Measurements from ENCODE around the gene ELOVL1.

DNA sequence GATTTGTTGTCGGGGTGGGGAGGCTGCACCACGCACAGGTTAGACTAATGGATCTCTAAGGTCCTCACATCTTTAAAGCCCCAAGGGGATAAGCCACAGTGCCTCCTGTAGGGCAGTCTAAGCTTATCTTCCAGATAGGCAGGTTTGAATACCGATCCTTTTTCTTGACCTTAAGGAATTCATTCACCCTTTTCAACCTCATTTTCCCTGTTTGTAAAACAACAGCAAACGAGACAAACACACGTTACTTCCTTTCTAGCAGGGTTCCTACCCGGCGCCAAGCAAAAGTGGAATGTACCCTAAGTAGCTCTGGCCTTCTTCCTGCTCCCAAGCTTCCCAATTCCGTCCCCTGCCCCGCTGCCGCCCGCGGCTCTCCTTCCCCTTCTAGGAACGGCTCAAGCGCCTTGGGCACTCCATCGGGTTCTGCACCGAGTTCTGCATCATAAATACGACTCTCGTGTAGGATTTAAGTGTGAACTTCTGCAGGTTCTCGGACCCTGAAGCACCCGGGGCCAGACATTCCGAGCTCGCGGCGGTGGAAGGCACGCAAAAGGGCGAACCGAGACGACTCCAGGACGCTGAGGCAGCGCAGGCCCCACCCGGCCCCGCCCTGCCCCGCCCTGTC lies 9.6 kb downstream of the ELOVL1 start:
- TF ChIP-seq SUZ12 (IDR thresholded peaks at IDR 0.05) (no peak), ELF4 (IDR thresholded peaks at IDR 0.05) (no peak), SP1 (IDR thresholded peaks at IDR 0.05) (no peak), L3MBTL2 (conservative IDR thresholded peaks at IDR 0.05) (no peak), NFRKB (IDR thresholded peaks at IDR 0.05) (no peak), TARDBP (IDR thresholded peaks at IDR 0.05) (no peak), BHLHE40 (IDR thresholded peaks at IDR 0.05; ENCODE audit: borderline replicate concordance) (no peak), FOXM1 (IDR thresholded peaks at IDR 0.05; ENCODE audit: borderline replicate concordance) (no peak), FOXA1 (IDR thresholded peaks at IDR 0.05) (no peak), FOXK2 (IDR thresholded peaks at IDR 0.05) (no peak), LEF1 (IDR thresholded peaks at IDR 0.05; ENCODE audit: borderline replicate concordance) (no peak), PKNOX1 (IDR thresholded peaks at IDR 0.05) (no peak)
